Measurements from ENCODE around the gene S1PR3. TPM values are rescaled to one million over a fixed set of nuclear protein-coding genes. Genes with fewer than 3 reads are reported as not detected.

Gene S1PR3
- total RNA-seq, 5 donors from 2014 or later (not counting 1 experiment from before 2014, with no cell fraction given): 0.07 to 0.23 (median 0.12) TPM

DNA sequence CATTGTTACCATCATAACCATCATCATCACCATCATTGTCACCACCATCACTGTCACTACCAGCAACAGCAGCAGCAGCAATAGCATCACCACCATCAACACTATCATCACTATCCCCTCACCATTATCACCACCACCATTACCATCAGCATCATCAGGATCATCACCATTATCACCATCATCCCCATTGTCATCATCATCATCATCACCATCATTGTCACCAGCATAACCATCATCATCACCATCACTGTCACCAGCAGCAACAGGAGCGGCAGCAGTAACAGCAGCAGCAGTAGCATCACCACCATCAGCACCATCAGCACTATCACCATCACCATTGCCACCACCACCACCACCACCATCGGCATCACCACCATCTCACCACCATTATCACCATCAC is 48.4 kb downstream of the S1PR3 start:
- ATAC-seq (replicated peaks in 1 of 4) (no peak), DNase-seq (no peak)
- H3K4me3 Mint-ChIP-seq: no peak overlapping the region
- Histone ChIP-seq H3K36me3 (ENCODE audit: control insufficient read depth in 2 of 2, extremely low read depth in 1 of 2, insufficient read depth in 1 of 2, low read length in 1 of 2) (no peaks in the 10 kb centered on the region), H3K27me3 (replicated peaks in 1 of 2; ENCODE audit: control insufficient read depth in 2 of 2, extremely low read depth in 1 of 2, insufficient read depth in 2 of 2, low read length in 1 of 2) (peaks cover 2 to 9% of the 10 kb centered on the region in 2 experiments), H3K4me3 (ENCODE audit: control insufficient read depth in 1 of 2, extremely low read depth in 1 of 2, low read length in 1 of 2) (no peak overlapping the region), H3K27ac (ENCODE audit: low read length) (no peak overlapping the region), H3K9me3 (no peaks in the 10 kb centered on the region), H3K4me1 (ENCODE audit: control insufficient read depth in 1 of 2, extremely low read depth in 1 of 2, insufficient read depth in 2 of 2, low read length in 2 of 2) (no peaks in the 10 kb centered on the region)
- CTCF ChIA-PET: no interaction called here
- H3K9me3 Mint-ChIP-seq: no peaks in the 10 kb centered on the region
- no peaks in the 10 kb centered on the region for H3K4me1 Mint-ChIP-seq
- peaks cover 14 to 19% of the 10 kb centered on the region in 2 donors for H3K27me3 Mint-ChIP-seq
- H3K36me3 Mint-ChIP-seq: no peaks in the 10 kb centered on the region
- POLR2A ChIA-PET: no interaction called here
- no peak overlapping the region for H3K27ac Mint-ChIP-seq
- WGBS (ENCODE audit: insufficient coverage): 85% methylated on average over 2 of the region's 2 CpGs

DNA sequence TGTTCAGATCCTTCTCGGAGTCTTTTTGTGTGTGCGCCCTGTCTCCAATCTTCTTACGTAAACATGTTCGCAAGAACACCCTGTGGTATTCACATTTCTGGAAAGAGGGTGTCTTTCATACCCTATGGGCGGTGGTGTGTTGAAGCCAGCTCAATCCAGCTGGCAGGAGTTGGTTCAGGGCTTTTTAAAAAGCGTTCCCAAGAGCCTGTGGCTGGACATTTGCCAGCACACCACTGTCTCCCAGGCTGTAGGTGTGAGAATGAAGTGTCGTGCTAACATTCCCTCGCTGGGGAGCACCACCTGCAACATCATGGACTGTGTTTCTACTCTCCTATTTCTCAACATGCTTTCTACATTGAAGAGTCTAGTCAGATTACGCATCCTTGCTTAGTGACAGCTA is 51.7 kb downstream of the S1PR3 start:
- Histone ChIP-seq H3K9me3 (no peaks in the 10 kb centered on the region), H3K27me3 (replicated peaks in 1 of 2; ENCODE audit: control insufficient read depth in 2 of 2, extremely low read depth in 1 of 2, insufficient read depth in 2 of 2, low read length in 1 of 2) (peaks cover under 1 to 2% of the 10 kb centered on the region in 2 experiments), H3K27ac (ENCODE audit: low read length) (no peak overlapping the region), H3K4me3 (ENCODE audit: control insufficient read depth in 1 of 2, extremely low read depth in 1 of 2, low read length in 1 of 2) (no peak overlapping the region), H3K4me1 (ENCODE audit: control insufficient read depth in 1 of 2, extremely low read depth in 1 of 2, insufficient read depth in 2 of 2, low read length in 2 of 2) (no peaks in the 10 kb centered on the region), H3K36me3 (ENCODE audit: control insufficient read depth in 2 of 2, extremely low read depth in 1 of 2, insufficient read depth in 1 of 2, low read length in 1 of 2) (no peaks in the 10 kb centered on the region)
- ATAC-seq (replicated peaks in 1 of 4) (no peak), DNase-seq (no peak)
- Mint-ChIP-seq H3K27me3 (peaks cover 12 to 13% of the 10 kb centered on the region in 2 donors), H3K9me3 (no peaks in the 10 kb centered on the region), H3K36me3 (no peaks in the 10 kb centered on the region), H3K4me3 (no peak overlapping the region), H3K4me1 (no peaks in the 10 kb centered on the region), H3K27ac (no peak overlapping the region)
- POLR2A ChIA-PET: no interaction called here
- CTCF ChIA-PET: no interaction called here
- 94% methylated on average over 5 of the region's 9 CpGs for WGBS (ENCODE audit: insufficient coverage)

DNA sequence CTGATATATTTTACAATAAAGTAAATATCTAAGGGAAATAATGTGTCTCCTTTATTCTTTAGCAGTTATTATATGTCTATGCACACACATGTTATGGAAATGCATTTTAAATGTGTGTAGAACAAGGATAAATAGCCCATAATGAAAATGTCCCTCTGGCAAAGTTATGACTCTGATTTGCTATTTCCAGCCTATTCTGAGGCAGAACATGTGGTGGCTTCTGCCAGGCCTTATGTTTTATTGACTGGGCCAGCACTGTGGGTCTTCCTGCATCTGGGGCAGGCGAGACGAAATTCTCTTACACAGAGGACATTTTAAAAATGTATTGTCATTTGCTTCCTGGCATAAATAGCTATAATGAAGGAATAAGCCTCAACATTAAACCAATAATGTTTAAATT is 52.8 kb downstream of the S1PR3 start:
- ChIA-PET CTCF (no interaction called here), POLR2A (no interaction called here)
- no peaks in the 10 kb centered on the region for H3K9me3 Mint-ChIP-seq
- H3K36me3 Mint-ChIP-seq: no peaks in the 10 kb centered on the region
- ATAC-seq (replicated peaks in 1 of 4) (no peak), DNase-seq (no peak)
- H3K4me1 ChIP-seq (ENCODE audit: control insufficient read depth in 1 of 2, extremely low read depth in 1 of 2, insufficient read depth in 2 of 2, low read length in 2 of 2): no peaks in the 10 kb centered on the region
- no peaks in the 10 kb centered on the region for H3K4me1 Mint-ChIP-seq
- H3K27ac ChIP-seq (ENCODE audit: low read length): no peak overlapping the region
- no peak overlapping the region for H3K4me3 Mint-ChIP-seq
- H3K4me3 ChIP-seq (ENCODE audit: control insufficient read depth in 1 of 2, extremely low read depth in 1 of 2, low read length in 1 of 2): no peak overlapping the region
- peaks cover 0 to 3% of the 10 kb centered on the region in 2 experiments for H3K27me3 ChIP-seq (replicated peaks in 1 of 2; ENCODE audit: control insufficient read depth in 2 of 2, extremely low read depth in 1 of 2, insufficient read depth in 2 of 2, low read length in 1 of 2)
- no peak overlapping the region for H3K27ac Mint-ChIP-seq
- H3K9me3 ChIP-seq: no peaks in the 10 kb centered on the region
- WGBS (ENCODE audit: insufficient coverage): no CpG with 5 or more reads among the region's 2 CpGs
- peaks cover 12 to 19% of the 10 kb centered on the region in 2 donors for H3K27me3 Mint-ChIP-seq
- H3K36me3 ChIP-seq (ENCODE audit: control insufficient read depth in 2 of 2, extremely low read depth in 1 of 2, insufficient read depth in 1 of 2, low read length in 1 of 2): no peaks in the 10 kb centered on the region

DNA sequence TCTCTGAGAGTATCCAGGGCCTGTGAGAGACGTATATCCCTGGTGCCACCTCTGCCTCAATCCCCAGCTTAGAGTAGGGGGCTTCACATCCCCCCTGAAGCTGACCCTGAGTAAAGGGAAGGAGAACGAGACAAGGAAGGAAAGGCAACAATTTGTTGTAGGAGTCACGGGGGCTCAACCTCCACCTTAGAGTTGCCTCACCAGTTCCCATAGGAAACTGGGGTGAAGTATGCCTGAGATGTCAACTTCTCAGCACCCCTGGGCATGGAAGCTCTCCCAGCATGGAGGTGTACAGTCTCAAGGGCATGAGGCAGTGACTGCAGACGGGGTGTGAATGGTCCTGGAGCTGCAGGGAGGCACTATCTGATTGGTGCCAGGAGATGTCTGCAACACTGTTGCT is 53.6 kb downstream of the S1PR3 start:
- H3K4me1 Mint-ChIP-seq: no peaks in the 10 kb centered on the region
- no peak overlapping the region for H3K4me3 ChIP-seq (ENCODE audit: control insufficient read depth in 1 of 2, extremely low read depth in 1 of 2, low read length in 1 of 2)
- no peak overlapping the region for H3K27ac Mint-ChIP-seq
- no peaks in the 10 kb centered on the region for H3K4me1 ChIP-seq (ENCODE audit: control insufficient read depth in 1 of 2, extremely low read depth in 1 of 2, insufficient read depth in 2 of 2, low read length in 2 of 2)
- no peaks in the 10 kb centered on the region for H3K9me3 ChIP-seq
- CTCF ChIA-PET: no interaction called here
- POLR2A ChIA-PET: no interaction called here
- no peak overlapping the region for H3K27ac ChIP-seq (ENCODE audit: low read length)
- no peaks in the 10 kb centered on the region for H3K9me3 Mint-ChIP-seq
- DNase-seq (no peak), ATAC-seq (replicated peaks in 1 of 4) (no peak)
- H3K27me3 ChIP-seq (replicated peaks in 1 of 2; ENCODE audit: control insufficient read depth in 2 of 2, extremely low read depth in 1 of 2, insufficient read depth in 2 of 2, low read length in 1 of 2): peaks cover 0 to 3% of the 10 kb centered on the region in 2 experiments
- H3K36me3 Mint-ChIP-seq: no peaks in the 10 kb centered on the region
- WGBS (ENCODE audit: insufficient coverage): no CpG with 5 or more reads among the region's 4 CpGs
- H3K27me3 Mint-ChIP-seq: peaks cover 12 to 19% of the 10 kb centered on the region in 2 donors
- H3K36me3 ChIP-seq (ENCODE audit: control insufficient read depth in 2 of 2, extremely low read depth in 1 of 2, insufficient read depth in 1 of 2, low read length in 1 of 2): no peaks in the 10 kb centered on the region
- H3K4me3 Mint-ChIP-seq: no peak overlapping the region

- no peaks in the 10 kb centered on the region for H3K4me1 ChIP-seq (ENCODE audit: control insufficient read depth in 1 of 2, extremely low read depth in 1 of 2, insufficient read depth in 2 of 2, low read length in 2 of 2)
- Mint-ChIP-seq H3K4me3 (no peak overlapping the region), H3K4me1 (no peaks in the 10 kb centered on the region), H3K27me3 (peaks cover 8 to 19% of the 10 kb centered on the region in 2 donors), H3K9me3 (no peaks in the 10 kb centered on the region), H3K27ac (no peak overlapping the region), H3K36me3 (no peaks in the 10 kb centered on the region)
- ChIA-PET POLR2A (no interaction called here), CTCF (interaction anchor here in 1 of 2 donors (0.7 kb wide), 1 partner anchor 34 kb away, joined by 3 read pairs; no protein-coding TSS in a partner anchor)
- no peaks in the 10 kb centered on the region for H3K9me3 ChIP-seq
- DNase-seq (no peak), ATAC-seq (replicated peaks in 1 of 4) (no peak)
- WGBS (ENCODE audit: insufficient coverage): no CpG with 5 or more reads among the region's 2 CpGs
- no peak overlapping the region for H3K4me3 ChIP-seq (ENCODE audit: control insufficient read depth in 1 of 2, extremely low read depth in 1 of 2, low read length in 1 of 2)
- H3K36me3 ChIP-seq (ENCODE audit: control insufficient read depth in 2 of 2, extremely low read depth in 1 of 2, insufficient read depth in 1 of 2, low read length in 1 of 2): no peaks in the 10 kb centered on the region
- H3K27me3 ChIP-seq (replicated peaks in 1 of 2; ENCODE audit: control insufficient read depth in 2 of 2, extremely low read depth in 1 of 2, insufficient read depth in 2 of 2, low read length in 1 of 2): peaks cover 0 to 3% of the 10 kb centered on the region in 2 experiments
- no peak overlapping the region for H3K27ac ChIP-seq (ENCODE audit: low read length)
Observed at GRCh38 chr9:89046832-89047231, 55.6 kb downstream of the S1PR3 start.

- Mint-ChIP-seq H3K27ac (no peak overlapping the region), H3K27me3 (peaks cover 6 to 19% of the 10 kb centered on the region in 2 donors), H3K4me3 (no peak overlapping the region), H3K36me3 (no peaks in the 10 kb centered on the region), H3K9me3 (no peaks in the 10 kb centered on the region), H3K4me1 (no peaks in the 10 kb centered on the region)
- Histone ChIP-seq H3K27me3 (replicated peaks in 1 of 2; ENCODE audit: control insufficient read depth in 2 of 2, extremely low read depth in 1 of 2, insufficient read depth in 2 of 2, low read length in 1 of 2) (peaks cover 0 to 3% of the 10 kb centered on the region in 2 experiments), H3K27ac (ENCODE audit: low read length) (no peak overlapping the region), H3K9me3 (no peaks in the 10 kb centered on the region), H3K36me3 (ENCODE audit: control insufficient read depth in 2 of 2, extremely low read depth in 1 of 2, insufficient read depth in 1 of 2, low read length in 1 of 2) (no peaks in the 10 kb centered on the region), H3K4me1 (ENCODE audit: control insufficient read depth in 1 of 2, extremely low read depth in 1 of 2, insufficient read depth in 2 of 2, low read length in 2 of 2) (no peaks in the 10 kb centered on the region), H3K4me3 (ENCODE audit: control insufficient read depth in 1 of 2, extremely low read depth in 1 of 2, low read length in 1 of 2) (no peak overlapping the region)
- POLR2A ChIA-PET: interaction anchor here in 1 of 2 donors (0.6 kb wide), 1 partner anchor 1784 kb away, joined by 5 read pairs; no protein-coding TSS in a partner anchor
- CTCF ChIA-PET: no interaction called here
- no peak for ATAC-seq (replicated peaks in 1 of 4)
- 100% methylated on average over 2 of the region's 4 CpGs for WGBS (ENCODE audit: insufficient coverage)
- no peak for DNase-seq
Observed at GRCh38 chr9:89047667-89048066, 56.4 kb downstream of the S1PR3 start.

DNA sequence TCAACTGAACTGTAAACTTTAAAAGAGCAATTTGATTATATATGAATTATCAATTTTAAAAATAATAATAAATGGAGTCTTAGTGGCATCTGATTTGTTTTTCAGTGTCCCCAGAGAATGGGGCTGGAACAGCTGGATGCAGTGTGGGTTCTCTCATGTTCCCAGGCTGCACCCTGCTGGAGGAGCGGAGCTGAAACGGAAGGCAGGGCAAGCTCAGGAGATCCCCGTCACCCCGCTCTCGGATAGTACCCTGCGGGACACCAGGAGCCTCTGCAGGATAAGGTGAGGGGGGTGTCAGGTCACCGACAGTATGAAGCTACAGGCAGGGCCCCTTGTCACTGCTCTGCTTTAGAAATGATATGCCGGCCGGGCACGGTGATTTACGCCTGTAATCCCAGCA is 57.3 kb downstream of the S1PR3 start:
- Histone ChIP-seq H3K4me1 (ENCODE audit: control insufficient read depth in 1 of 2, extremely low read depth in 1 of 2, insufficient read depth in 2 of 2, low read length in 2 of 2) (no peaks in the 10 kb centered on the region), H3K36me3 (ENCODE audit: control insufficient read depth in 2 of 2, extremely low read depth in 1 of 2, insufficient read depth in 1 of 2, low read length in 1 of 2) (no peaks in the 10 kb centered on the region), H3K9me3 (no peaks in the 10 kb centered on the region), H3K4me3 (ENCODE audit: control insufficient read depth in 1 of 2, extremely low read depth in 1 of 2, low read length in 1 of 2) (no peak overlapping the region), H3K27me3 (replicated peaks in 1 of 2; ENCODE audit: control insufficient read depth in 2 of 2, extremely low read depth in 1 of 2, insufficient read depth in 2 of 2, low read length in 1 of 2) (peaks cover 0 to 3% of the 10 kb centered on the region in 2 experiments), H3K27ac (ENCODE audit: low read length) (no peak overlapping the region)
- Mint-ChIP-seq H3K36me3 (no peaks in the 10 kb centered on the region), H3K4me3 (no peak overlapping the region), H3K9me3 (no peaks in the 10 kb centered on the region), H3K27ac (no peak overlapping the region), H3K4me1 (no peaks in the 10 kb centered on the region), H3K27me3 (peaks cover 6 to 19% of the 10 kb centered on the region in 2 donors)
- ChIA-PET POLR2A (no interaction called here), CTCF (no interaction called here)
- no peak for ATAC-seq (replicated peaks in 1 of 4)
- DNase-seq: no peak
- 95% methylated on average over 11 of the region's 11 CpGs for WGBS (ENCODE audit: insufficient coverage)
